ENCODE data around the gene PRDM16. TPM values are rescaled to one million over a fixed set of nuclear protein-coding genes. Genes with fewer than 3 reads are reported as not detected.

PRDM16 gene
- total RNA-seq, 1 donor from 2014 or later: 18.3 TPM

DNA sequence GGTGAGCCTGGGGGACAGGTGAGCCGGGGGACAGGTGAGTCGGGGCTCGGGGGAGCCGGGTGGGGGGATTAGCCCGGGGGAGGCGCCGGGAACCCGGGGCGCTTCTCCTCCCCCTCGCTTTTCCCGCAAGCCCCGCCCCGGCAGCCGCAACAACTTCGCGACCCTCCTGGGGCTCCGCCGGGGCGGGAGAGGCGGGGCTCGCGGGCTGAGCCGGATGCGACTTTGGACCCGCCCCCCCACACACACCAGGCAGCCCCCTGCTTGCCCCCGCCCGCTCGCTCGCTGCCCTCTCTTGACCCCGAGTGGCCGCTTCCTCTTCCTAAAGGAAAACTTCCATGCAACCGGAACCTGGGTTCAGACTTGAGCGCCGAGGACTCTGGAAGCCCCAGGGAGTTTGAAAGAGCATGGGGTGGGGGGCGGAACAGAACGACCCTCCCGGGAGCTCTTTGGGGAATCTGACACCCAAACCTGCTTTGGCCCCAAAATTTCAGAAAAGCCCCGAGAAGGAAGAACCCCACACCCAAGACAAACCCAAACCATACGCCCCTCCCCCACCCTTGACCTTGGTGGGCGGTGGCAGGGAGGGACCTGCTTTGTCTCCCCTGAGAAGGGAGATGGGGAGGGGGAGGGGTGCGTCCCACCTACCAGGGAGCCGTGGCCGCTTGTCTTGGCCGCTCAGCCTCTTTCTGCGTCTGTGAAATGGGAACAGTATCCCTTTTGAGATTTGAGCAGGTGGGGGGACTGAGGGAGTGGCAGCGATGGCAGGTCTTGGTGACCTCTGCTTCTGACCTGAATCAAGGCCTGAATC lies 386.0 kb downstream of the PRDM16 start:
- peak; percentile 68 for DNase-seq (ENCODE audit: low spot score)
- H3K36me3 Mint-ChIP-seq (ENCODE audit: low read depth): no peaks in the 10 kb centered on the region
- no peaks in the 10 kb centered on the region for H3K9me3 Mint-ChIP-seq (ENCODE audit: low read depth)
- peak overlapping the region; percentile 56 for H3K4me3 Mint-ChIP-seq (ENCODE audit: unreplicated experiment)
- peaks cover 9% of the 10 kb centered on the region for H3K27me3 Mint-ChIP-seq (ENCODE audit: low read depth)
- peaks cover 31% of the 10 kb centered on the region for H3K4me1 Mint-ChIP-seq (ENCODE audit: low read depth)
- TF ChIP-seq, protein P1, sequence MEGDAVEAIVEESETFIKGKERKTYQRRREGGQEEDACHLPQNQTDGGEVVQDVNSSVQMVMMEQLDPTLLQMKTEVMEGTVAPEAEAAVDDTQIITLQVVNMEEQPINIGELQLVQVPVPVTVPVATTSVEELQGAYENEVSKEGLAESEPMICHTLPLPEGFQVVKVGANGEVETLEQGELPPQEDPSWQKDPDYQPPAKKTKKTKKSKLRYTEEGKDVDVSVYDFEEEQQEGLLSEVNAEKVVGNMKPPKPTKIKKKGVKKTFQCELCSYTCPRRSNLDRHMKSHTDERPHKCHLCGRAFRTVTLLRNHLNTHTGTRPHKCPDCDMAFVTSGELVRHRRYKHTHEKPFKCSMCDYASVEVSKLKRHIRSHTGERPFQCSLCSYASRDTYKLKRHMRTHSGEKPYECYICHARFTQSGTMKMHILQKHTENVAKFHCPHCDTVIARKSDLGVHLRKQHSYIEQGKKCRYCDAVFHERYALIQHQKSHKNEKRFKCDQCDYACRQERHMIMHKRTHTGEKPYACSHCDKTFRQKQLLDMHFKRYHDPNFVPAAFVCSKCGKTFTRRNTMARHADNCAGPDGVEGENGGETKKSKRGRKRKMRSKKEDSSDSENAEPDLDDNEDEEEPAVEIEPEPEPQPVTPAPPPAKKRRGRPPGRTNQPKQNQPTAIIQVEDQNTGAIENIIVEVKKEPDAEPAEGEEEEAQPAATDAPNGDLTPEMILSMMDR (IDR thresholded peaks at IDR 0.05): no peak
- no peak overlapping the region for H3K27ac Mint-ChIP-seq (ENCODE audit: unreplicated experiment)

DNA sequence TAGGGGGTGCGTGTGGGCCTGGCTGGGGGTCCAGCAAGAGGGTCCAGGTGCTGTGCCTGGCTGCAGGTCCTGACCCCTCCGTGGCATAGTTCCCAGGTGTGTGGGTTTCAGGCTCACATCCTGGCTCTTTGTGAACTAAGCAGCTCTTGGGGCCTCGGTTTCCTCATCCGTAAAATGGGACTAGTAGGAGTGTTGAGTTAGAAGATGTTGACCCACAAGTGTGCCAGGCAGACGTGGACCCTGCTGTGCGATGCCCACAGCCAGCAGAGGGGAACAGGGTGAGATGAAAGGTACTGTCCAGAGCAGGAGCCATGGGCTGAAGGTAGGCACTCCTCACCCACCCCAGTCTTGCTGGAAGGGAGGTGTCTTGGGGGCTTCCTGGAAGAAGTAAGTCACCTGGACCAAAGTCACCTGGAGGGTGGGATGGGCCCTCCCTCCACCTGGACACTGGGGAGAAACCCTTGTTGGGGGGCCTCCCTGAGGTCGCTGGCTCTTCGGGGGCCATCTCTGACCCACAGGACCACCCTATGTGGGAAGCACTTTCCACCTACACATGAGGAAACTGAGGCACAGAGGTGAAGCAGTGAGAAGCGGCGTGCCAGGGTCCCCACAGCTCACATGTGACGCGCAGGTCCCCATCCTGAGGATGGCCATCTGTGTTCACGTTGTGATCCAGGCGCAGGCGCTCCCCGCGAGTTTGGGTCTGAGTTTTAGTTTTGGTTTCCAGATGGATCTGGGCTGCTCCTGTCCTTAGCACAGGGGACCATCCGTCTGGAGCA lies 386.9 kb downstream of the PRDM16 start:
- no peaks in the 10 kb centered on the region for H3K36me3 Mint-ChIP-seq (ENCODE audit: low read depth)
- TF ChIP-seq, protein P1 (IDR thresholded peaks at IDR 0.05): no peak
- no peaks in the 10 kb centered on the region for H3K9me3 Mint-ChIP-seq (ENCODE audit: low read depth)
- peaks cover 3% of the 10 kb centered on the region for H3K27me3 Mint-ChIP-seq (ENCODE audit: low read depth)
- no peak overlapping the region for H3K27ac Mint-ChIP-seq (ENCODE audit: unreplicated experiment)
- peak; percentile 64 for DNase-seq (ENCODE audit: low spot score)
- peaks cover 40% of the 10 kb centered on the region for H3K4me1 Mint-ChIP-seq (ENCODE audit: low read depth)
- peak overlapping the region; percentile 56 for H3K4me3 Mint-ChIP-seq (ENCODE audit: unreplicated experiment)

DNA sequence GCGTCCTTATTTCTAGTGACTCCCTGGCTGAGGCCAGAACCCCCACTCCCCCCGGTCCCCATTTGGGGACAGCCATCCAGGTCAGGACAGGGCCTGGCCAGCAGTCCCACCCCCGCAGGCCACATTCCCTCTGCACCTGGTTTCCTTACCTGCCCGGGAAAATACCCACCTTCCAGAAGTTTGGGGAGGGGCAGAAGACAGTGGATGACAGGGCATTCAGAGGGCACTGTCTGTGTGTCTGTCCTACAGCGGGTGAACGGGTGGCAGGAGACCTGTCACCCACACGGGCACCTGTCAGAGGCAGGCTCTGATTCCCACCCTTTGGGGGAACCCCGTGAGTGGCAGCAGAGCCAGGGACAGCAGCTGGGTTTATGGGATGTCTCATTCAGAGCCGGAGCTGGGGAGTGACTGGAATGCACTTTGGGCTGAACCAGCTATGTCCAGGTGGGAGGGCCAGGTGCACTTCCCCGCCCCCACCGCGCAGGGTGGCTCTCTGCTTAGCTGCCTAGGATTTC lies 387.5 kb downstream of the PRDM16 start:
- H3K36me3 Mint-ChIP-seq (ENCODE audit: low read depth): no peaks in the 10 kb centered on the region
- H3K27ac Mint-ChIP-seq (ENCODE audit: unreplicated experiment): no peak overlapping the region
- H3K4me3 Mint-ChIP-seq (ENCODE audit: unreplicated experiment): no peak overlapping the region
- DNase-seq (ENCODE audit: low spot score): peak; percentile 61
- H3K9me3 Mint-ChIP-seq (ENCODE audit: low read depth): no peaks in the 10 kb centered on the region
- TF ChIP-seq, protein P1 (IDR thresholded peaks at IDR 0.05): no peak
- no peaks in the 10 kb centered on the region for H3K27me3 Mint-ChIP-seq (ENCODE audit: low read depth)
- H3K4me1 Mint-ChIP-seq (ENCODE audit: low read depth): peaks cover 44% of the 10 kb centered on the region

DNA sequence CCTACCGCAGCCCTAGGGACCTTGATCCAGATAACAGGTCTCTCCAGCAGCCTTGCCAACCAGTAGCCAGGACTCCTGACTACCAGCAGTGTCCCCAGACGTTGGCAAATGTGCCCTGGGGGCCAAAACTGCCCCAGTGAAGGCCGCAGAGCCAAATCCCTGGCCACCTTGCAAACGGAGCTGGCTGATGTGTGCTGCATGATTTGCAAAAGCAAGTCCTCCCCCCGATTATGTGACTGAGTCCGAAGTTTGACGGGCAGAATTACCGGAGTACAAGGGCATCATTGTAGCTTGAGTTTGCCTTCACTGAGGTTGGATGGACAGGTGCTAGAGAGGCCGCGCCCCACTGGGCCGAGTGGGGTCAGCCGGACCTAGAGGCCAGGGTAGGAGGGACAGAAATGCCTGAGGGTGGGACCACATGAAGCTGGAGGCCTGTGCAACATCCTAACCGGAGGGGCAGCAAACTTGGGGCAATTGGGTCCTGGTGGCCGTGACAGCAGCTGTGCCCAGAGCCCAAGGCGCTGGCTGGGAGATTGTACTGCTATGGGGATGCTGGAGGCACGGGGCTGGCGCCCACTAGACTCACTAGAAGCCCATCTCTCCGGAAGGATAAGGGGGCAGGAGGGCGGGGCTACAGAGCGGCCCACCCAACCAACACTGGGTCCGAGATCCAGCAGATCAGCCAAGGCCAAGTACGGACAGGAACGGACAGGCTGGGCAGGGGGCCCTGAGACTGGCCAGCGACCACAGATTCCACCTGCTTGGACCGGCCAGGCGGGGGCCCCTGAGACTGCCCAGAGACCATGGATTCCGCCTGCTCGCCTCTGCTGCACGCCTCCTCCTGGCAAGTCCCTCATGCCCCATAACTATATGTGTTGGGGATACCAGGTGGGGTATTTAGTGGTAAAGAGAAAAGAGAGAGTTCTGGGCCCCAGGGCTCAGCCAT lies 388.2 kb downstream of the PRDM16 start:
- Mint-ChIP-seq H3K4me3 (ENCODE audit: unreplicated experiment) (no peak overlapping the region), H3K9me3 (ENCODE audit: low read depth) (no peaks in the 10 kb centered on the region), H3K4me1 (ENCODE audit: low read depth) (peaks cover 47% of the 10 kb centered on the region), H3K27me3 (ENCODE audit: low read depth) (no peaks in the 10 kb centered on the region), H3K36me3 (ENCODE audit: low read depth) (no peaks in the 10 kb centered on the region), H3K27ac (ENCODE audit: unreplicated experiment) (no peak overlapping the region)
- TF ChIP-seq, protein P1 (IDR thresholded peaks at IDR 0.05): no peak
- peak; percentile 82 for DNase-seq (ENCODE audit: low spot score)
